Prostate gland (tissue), 2 donors: ENCODE results near the gene THYN1. TPM values are rescaled to one million over a fixed set of nuclear protein-coding genes. Genes with fewer than 3 reads are reported as not detected.

Source experiments
- DNase-seq: peaks from one replicate; pipeline ENCODE4 v3.0.0-alpha.2; 2019; ENCODE audit warnings: low spot score
- H3K27ac ChIP-seq, 2 donors: fragments of 200-600 bp; sonication (generic); 2 replicates each; pipeline ENCODE4 v1.5.1; 2017 to 2019
- H3K27me3 ChIP-seq: fragments of 200-600 bp; sonication (generic); replicated peaks from 2 replicates; pipeline ENCODE4 v1.5.1; 2019; ENCODE audit not compliant: insufficient read depth
- H3K36me3 ChIP-seq, 2 donors: fragments of 200-600 bp; sonication (generic); 1 replicate in 1 of 2; 2 replicates in 1 of 2; pipeline versions ENCODE4 v1.5.1 to v1.8.1; 2017 to 2019
- H3K4me1 ChIP-seq: fragments of 200-600 bp; sonication (generic); replicated peaks from 2 replicates; pipeline ENCODE4 v1.5.1; 2019
- H3K4me3 ChIP-seq, 2 donors: fragments of 200-600 bp; sonication (generic); 2 replicates each; pipeline ENCODE4 v1.5.1; 2017 to 2019
- H3K9me3 ChIP-seq: fragments of 200-600 bp; sonication (generic); 2 replicates; pipeline ENCODE4 v1.5.1; 2017
- POLR2A ChIP-seq: fragments of 450-650 bp; IDR thresholded peaks from one replicate; pipeline ENCODE4 v1.6.1; 2016; ENCODE audit warnings: antibody characterized with exemption, mild to moderate bottlenecking
- POLR2AphosphoS5 ChIP-seq: sonication (generic); formaldehyde crosslinking; IDR thresholded peaks from one replicate; pipeline ENCODE4 v1.6.1; 2017; ENCODE audit warnings: antibody characterized with exemption
- WGBS: methylation state at CpG from one replicate; pipeline ENCODE4 v1.1.5; 2018; 5-methylcytosine and 5-hydroxymethylcytosine counted together
- intact Hi-C: fragments of 100-400 bp; cut with DNase I; formaldehyde crosslinking; loops from one replicate; pipeline ENCODE4 v1.14.2; 2022
- total RNA-seq, 2 donors: library from RNA; depleted of rRNA; stranded (reverse); fragments of >200 nt; gene quantifications; one replicate each; pipeline ENCODE4 v1.1.0, GENCODE V29; 2016
- TF ChIP-seq, protein P1 (sequence below), 4 experiments: fragments of 200-600 bp in 2 of 4; fragments of 450-650 bp in 2 of 4; sonication (generic) in 2 of 4; IDR thresholded peaks; 1 replicate in 3 of 4; 2 replicates in 1 of 4; pipeline ENCODE4 v1.5.1; 2016 to 2019; ENCODE audit warnings: antibody characterized with exemption in 4 of 4, mild to moderate bottlenecking in 2 of 4, moderate library complexity in 2 of 4

The THYN1 gene
- total RNA-seq, 2 donors from 2014 or later, result 48.5 to 59.7 TPM

DNA sequence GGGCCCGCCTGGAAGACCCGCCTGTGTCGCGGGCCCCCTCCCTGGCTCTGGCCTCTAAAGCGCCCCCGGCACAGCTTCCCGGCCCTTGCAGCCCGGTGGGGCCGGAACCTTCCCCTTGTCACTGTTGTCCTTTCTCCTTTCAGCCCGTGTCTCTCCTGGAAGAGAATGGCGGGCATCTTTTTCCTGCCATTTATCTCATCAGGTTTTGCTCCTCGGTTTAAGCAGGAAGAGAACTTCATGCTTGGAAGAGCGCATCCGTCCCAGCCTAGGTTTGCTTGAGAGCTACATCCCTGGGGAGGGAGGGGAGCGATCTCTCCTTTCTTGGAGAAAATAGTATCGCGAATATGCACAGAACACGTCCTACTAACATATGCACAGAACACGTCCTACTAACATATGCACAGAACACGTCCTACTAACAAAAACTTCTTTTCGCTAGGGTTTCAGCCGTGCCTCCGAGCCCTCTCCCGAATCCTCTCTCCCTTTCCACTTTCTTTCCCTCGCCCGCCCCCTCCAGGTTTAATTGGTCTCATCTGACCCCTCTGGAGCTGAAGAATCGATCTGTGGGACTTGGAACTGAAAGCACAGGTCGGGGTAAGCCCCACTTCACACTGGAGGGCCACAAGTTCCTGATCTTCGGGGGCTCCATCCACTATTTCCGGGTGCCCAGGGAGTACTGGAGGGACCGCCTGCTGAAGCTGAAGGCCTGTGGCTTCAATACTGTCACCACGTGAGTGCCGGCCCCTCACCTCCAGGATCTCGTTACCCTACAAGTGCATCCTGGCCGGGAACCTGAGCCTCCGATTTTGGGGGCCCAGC, 24.2 kb upstream of the THYN1 start:
- H3K4me3 ChIP-seq, result peak overlapping the region; percentile 42
- no peaks in the 10 kb centered on the region for H3K4me1 ChIP-seq
- no peaks in the 10 kb centered on the region for H3K36me3 ChIP-seq
- DNase-seq, result no peak
- H3K9me3 ChIP-seq, result no peaks in the 10 kb centered on the region
- no peaks in the 10 kb centered on the region for H3K27me3 ChIP-seq
- WGBS, result 25% methylated on average over 36 of the region's 36 CpGs
- peak overlapping the region; percentile 66 to 86 for H3K27ac ChIP-seq
- TF ChIP-seq POLR2A, result no peak
- TF ChIP-seq POLR2AphosphoS5, result no peak
- TF ChIP-seq, protein P1, sequence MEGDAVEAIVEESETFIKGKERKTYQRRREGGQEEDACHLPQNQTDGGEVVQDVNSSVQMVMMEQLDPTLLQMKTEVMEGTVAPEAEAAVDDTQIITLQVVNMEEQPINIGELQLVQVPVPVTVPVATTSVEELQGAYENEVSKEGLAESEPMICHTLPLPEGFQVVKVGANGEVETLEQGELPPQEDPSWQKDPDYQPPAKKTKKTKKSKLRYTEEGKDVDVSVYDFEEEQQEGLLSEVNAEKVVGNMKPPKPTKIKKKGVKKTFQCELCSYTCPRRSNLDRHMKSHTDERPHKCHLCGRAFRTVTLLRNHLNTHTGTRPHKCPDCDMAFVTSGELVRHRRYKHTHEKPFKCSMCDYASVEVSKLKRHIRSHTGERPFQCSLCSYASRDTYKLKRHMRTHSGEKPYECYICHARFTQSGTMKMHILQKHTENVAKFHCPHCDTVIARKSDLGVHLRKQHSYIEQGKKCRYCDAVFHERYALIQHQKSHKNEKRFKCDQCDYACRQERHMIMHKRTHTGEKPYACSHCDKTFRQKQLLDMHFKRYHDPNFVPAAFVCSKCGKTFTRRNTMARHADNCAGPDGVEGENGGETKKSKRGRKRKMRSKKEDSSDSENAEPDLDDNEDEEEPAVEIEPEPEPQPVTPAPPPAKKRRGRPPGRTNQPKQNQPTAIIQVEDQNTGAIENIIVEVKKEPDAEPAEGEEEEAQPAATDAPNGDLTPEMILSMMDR (IDR thresholded peaks at IDR 0.05), result no peak
- intact Hi-C loops, result no loop called here

- Histone ChIP-seq H3K4me1 (no peaks in the 10 kb centered on the region), H3K27me3 (no peaks in the 10 kb centered on the region), H3K9me3 (no peaks in the 10 kb centered on the region), H3K27ac (peak overlapping the region; percentile 66 to 86), H3K36me3 (no peaks in the 10 kb centered on the region), H3K4me3 (peak overlapping the region; percentile 42)
- TF ChIP-seq POLR2AphosphoS5 (no peak), POLR2A (no peak)
- TF ChIP-seq, protein P1 (IDR thresholded peaks at IDR 0.05), result no peak
- DNase-seq, result no peak
- 1% methylated on average over 73 of the region's 88 CpGs for WGBS
- intact Hi-C loops, result no loop called here
Observed at GRCh38 chr11:134276396-134277182, 23.4 kb upstream of the THYN1 start.

DNA sequence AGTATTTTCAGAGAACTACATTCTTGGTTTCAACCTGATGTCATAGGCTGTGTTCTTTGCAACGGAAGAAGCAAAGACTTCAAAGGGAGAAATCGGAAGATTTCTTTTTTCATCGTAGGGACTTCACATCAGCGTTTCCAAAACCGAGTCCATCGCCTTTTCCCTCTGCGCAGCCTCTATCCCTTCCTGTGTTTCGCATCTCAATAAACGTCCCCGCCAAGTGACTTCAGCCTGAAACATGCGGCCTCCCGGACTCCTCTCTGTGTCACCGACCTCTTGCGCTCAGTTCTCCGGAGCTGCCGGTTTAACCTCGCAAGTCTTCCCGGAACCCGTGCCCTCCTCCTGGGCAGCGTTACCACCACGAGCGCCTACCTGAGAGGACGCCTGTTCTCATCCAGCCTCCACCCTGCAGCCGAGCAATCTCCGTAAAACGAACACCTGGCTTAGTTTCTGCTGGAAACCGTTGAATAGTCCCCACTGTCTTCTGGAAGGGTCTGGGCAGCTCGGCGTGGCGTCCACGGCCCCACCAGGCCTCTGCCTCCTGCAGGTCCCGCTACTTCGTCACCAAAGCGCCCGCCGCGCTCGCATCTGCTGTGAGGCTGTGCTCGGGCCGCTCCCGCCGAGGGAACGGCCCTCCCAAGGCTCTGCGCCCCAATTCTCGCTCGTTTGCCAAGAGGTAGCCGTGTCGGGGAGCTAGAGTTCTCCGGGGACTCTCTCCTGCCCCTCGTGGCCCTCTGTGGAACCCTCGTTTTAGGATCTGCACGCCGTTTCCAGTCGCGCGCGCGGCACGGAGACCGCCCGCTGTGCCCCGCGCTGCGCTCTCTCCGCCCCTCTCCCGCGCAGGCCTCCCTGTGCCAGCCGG, 22.6 kb upstream of the THYN1 start, which contains the start of gene GLB1L3:
GLB1L3 (plus strand) TSS at position 846 of the 862 bp plus-strand sequence. CDS start 362 bp downstream, outside the sequence.
- peak within 1 kb of the TSS; percentile 66 to 86 for H3K27ac ChIP-seq
- no peaks in the 10 kb centered on the region for H3K27me3 ChIP-seq
- TF ChIP-seq POLR2AphosphoS5, result peak; percentile 35
- no peak for TF ChIP-seq POLR2A
- TF ChIP-seq, protein P1 (IDR thresholded peaks at IDR 0.05), result peak in 1 of 4 experiments; percentile 19
- H3K4me3 ChIP-seq, result peak within 1 kb of the TSS; percentile 42
- intact Hi-C loops, result no loop called here
- WGBS, result 2% methylated on average over 61 of the region's 68 CpGs
- no peaks in the 10 kb centered on the region for H3K36me3 ChIP-seq
- H3K9me3 ChIP-seq, result no peaks in the 10 kb centered on the region
- H3K4me1 ChIP-seq, result no peaks in the 10 kb centered on the region
- DNase-seq, result peak; percentile 32

GRCh38 chr11:134275188-134275533, 22.0 kb upstream of the THYN1 start:
- Histone ChIP-seq H3K27me3 (no peaks in the 10 kb centered on the region), H3K4me1 (no peaks in the 10 kb centered on the region), H3K9me3 (no peaks in the 10 kb centered on the region), H3K4me3 (peak overlapping the region; percentile 42), H3K27ac (peak overlapping the region; percentile 66 to 86), H3K36me3 (no peaks in the 10 kb centered on the region)
- WGBS, result 14% methylated on average over 5 of the region's 5 CpGs
- intact Hi-C loops, result no loop called here
- TF ChIP-seq POLR2AphosphoS5 (no peak), POLR2A (no peak)
- TF ChIP-seq, protein P1 (IDR thresholded peaks at IDR 0.05), result no peak
- DNase-seq, result no peak
